Stimulated activated CD8-positive, alpha-beta memory T cell treated with anti-CD3 and anti-CD28 coated beads, Interleukin-15, amount 100 ng/mL, for 4 hours (primary cell): ENCODE data around the gene ILF3.

ENCODE experiments used
- DNase-seq, 2 donors: peaks; one replicate each; pipeline ENCODE4 v3.0.0-alpha.2; 2020; ENCODE audit warnings: low read depth in 2 of 2

Gene ILF3

GRCh38 chr19:10729411-10729810, 75.3 kb downstream of the ILF3 start:
- DNase-seq = no peak

GRCh38 chr19:10730932-10731331, 76.8 kb downstream of the ILF3 start:
- no peak for DNase-seq

DNA sequence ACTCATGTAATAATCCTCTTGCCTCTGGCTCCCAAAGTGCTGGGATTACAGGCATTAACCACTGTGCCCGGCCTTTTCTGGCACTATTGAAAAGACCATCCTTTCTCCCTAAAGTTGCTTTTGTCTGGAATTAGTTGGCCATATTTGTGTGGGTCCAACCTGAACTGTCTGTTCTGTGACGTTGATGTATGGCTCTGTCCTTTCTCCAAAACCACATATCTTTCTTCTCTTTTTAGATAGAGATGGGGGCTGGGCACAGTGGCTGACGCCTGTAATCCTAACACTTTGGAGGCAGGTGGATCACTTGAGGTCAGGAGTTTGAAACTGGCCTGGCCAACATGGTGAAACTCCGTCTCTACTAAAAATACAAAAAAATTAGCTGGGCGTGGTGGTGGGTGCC, 81.6 kb downstream of the ILF3 start:
- no peak for DNase-seq

DNA sequence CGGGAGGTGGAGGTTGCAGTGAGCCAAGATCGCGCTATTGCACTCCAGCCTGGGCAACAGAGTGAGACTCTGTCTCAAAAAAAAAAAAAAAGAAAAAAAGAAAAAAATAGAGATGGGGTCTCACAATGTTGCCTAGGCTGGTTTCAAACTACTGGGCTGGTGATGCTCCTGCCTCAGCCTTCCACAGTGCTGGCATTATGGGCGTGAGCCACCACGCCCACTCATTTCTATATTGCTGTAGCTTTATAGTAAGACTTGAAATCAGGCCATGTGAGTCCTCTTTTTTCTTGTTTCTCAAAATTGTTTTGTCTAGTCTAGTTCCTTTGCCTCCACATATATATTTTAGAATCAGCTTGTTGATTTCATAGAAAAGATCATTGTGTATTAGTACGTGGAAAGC, 82.0 kb downstream of the ILF3 start:
- DNase-seq = no peak

- DNase-seq = no peak
Observed at GRCh38 chr19:10736916-10737551, 82.9 kb downstream of the ILF3 start.

DNA sequence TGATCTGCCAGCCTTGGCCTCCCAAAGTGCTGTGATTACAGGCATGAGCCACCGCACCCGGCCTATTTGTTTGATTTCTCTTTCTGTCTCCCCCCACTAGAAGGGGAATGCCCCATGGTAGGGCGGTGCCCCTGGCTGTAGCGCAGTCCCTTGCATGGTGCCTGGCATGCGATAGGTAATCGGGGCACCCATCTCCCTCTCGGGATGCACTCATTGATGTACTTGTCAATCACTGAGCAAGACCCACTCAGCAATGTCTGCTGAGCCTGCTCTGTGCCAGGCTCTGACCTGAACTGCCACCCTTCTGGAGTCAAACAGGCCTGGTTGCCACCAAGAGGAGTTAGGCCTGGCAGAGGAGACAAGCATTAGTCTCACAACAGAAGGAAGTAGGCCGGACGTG, 83.6 kb downstream of the ILF3 start:
- no peak for DNase-seq

DNA sequence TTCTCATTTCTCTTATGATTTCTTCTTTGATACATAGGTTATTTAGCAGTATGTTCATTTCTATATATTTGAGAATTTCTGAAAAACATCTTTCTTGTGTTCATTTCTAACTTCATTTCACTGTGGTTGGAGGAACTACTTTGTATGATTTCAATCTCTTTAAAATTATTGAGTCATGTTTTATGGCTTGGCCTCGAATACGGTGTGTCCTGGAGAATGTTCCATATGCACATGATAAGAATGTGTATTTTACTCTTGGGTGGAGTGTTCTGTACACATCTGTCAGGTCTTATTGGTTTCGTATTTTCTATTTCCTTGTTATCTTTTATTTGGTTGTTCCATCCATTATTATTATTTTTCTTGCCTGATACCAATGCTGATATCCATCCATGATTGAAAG, 86.7 kb downstream of the ILF3 start:
- DNase-seq = no peak
